Regular cardiac myocyte (primary cell): ENCODE results near the gene APEX1. TPM values are rescaled to one million over a fixed set of nuclear protein-coding genes. Genes with fewer than 3 reads are reported as not detected.

ENCODE experiments used
- total RNA-seq: library from RNA; depleted of rRNA; stranded (reverse); fragments of >200 nt; gene quantifications from 2 replicates; pipeline ENCODE4 v1.2.3, GENCODE V29; 2014

APEX1 gene
- total RNA-seq, result 41.4 and 144 TPM in 2 replicates

GRCh38 chr14:20454516-20455354 lies at the start of gene APEX1, which contains the start of gene OSGEP:
Gene APEX1 (plus strand): TSS chr14:20455226. CDS start chr14:20455646, 420 bp downstream.
Gene OSGEP (minus strand): TSS chr14:20454812. CDS start chr14:20454683, 129 bp downstream.

GRCh38 chr14:20412876-20413743 lies 41.9 kb upstream of the APEX1 start, which contains the start of gene TEP1:
Gene TEP1 (minus strand): TSS chr14:20413501. CDS start chr14:20408439, 5,062 bp downstream.

GRCh38 chr14:20435582-20436362 lies 19.3 kb upstream of the APEX1 start, which contains the start of gene KLHL33:
Gene KLHL33 (minus strand): TSS chr14:20436166. CDS start chr14:20435811, 355 bp downstream.

GRCh38 chr14:20461225-20462141 lies 6.5 kb downstream of the APEX1 start, which contains the start of gene PIP4P1:
Gene PIP4P1 (minus strand): TSS chr14:20461434. CDS start chr14:20461325, 109 bp downstream.

GRCh38 chr14:20469242-20469889 lies 14.3 kb downstream of the APEX1 start, which contains the start of gene PNP:
Gene PNP (plus strand): TSS chr14:20469406. CDS start chr14:20469525, 119 bp downstream.

Other genes with a start within 250 kb of the APEX1 start
- gene OR11H6, start 231.5 kb upstream of the APEX1 start, total RNA-seq, result not detected in 2 replicates
- gene OR11H7, start 226.2 kb upstream of the APEX1 start, total RNA-seq, result not detected in 2 replicates
- not detected in 2 replicates for gene OR11H4, start 215.9 kb upstream of the APEX1 start, total RNA-seq
- gene TTC5, start 149.3 kb upstream of the APEX1 start, total RNA-seq, result 19.4 and 25.3 TPM in 2 replicates
- gene CCNB1IP1, start 121.9 kb upstream of the APEX1 start, total RNA-seq, result 27.6 and 60.9 TPM in 2 replicates
- gene PARP2, start 111.6 kb upstream of the APEX1 start, total RNA-seq, result 5.9 and 15.9 TPM in 2 replicates
- 14.2 and 18.9 TPM in 2 replicates for gene TEP1, start 41.7 kb upstream of the APEX1 start, total RNA-seq
- gene KLHL33, start 19.1 kb upstream of the APEX1 start, total RNA-seq, result under 0.01 and 0.28 TPM in 2 replicates
- 27.9 and 58.1 TPM in 2 replicates for gene OSGEP, start 414 bp upstream of the APEX1 start, total RNA-seq
- 12.1 and 22.8 TPM in 2 replicates for gene PIP4P1, start 6.2 kb downstream of the APEX1 start, total RNA-seq
- gene PNP, start 14.2 kb downstream of the APEX1 start, total RNA-seq, result 47.1 and 164 TPM in 2 replicates
- gene RNASE10, start 50.3 kb downstream of the APEX1 start, total RNA-seq, result not detected in 2 replicates
- not detected in 2 replicates for gene RNASE9, start 105.8 kb downstream of the APEX1 start, total RNA-seq
- gene RNASE11, start 132.8 kb downstream of the APEX1 start, total RNA-seq, result not detected in 2 replicates
- gene RNASE12, start 136.2 kb downstream of the APEX1 start, total RNA-seq, result not detected in 2 replicates
- gene OR6S1, start 186.5 kb downstream of the APEX1 start, total RNA-seq, result not detected in 2 replicates
- 9.4 and 38.9 TPM in 2 replicates for gene RNASE4, start 229.3 kb downstream of the APEX1 start, total RNA-seq
- gene ANG, start 233.5 kb downstream of the APEX1 start, total RNA-seq, result 6.7 and 10.1 TPM in 2 replicates